Fibroblast of the conjunctiva (primary cell): Measurements from ENCODE around the gene TNRC6C.
"Not testable (repeated sequence)": the region's sequence is repeated elsewhere in the genome, so short reads cannot be mapped to it uniquely, and the experiment has no call there.

ENCODE experiments used
- DNase-seq: peaks from one replicate; pipeline ENCODE4 v3.0.0-alpha.2; 2010; ENCODE audit warnings: low read depth

Gene TNRC6C

GRCh38 chr17:77930780-77931768 is 27.4 kb upstream of the TNRC6C start:
- no peak for DNase-seq

- DNase-seq: no peak
These were observed 24.6 kb upstream of the TNRC6C start for GRCh38 chr17:77933777-77934398.

GRCh38 chr17:77935121-77935571 is 23.4 kb upstream of the TNRC6C start:
- DNase-seq: no peak

- not testable (repeated sequence) for DNase-seq
These were observed 22.8 kb upstream of the TNRC6C start for GRCh38 chr17:77935744-77936143.

- no peak for DNase-seq
These were observed 21.6 kb upstream of the TNRC6C start for GRCh38 chr17:77936881-77937280.

GRCh38 chr17:77941004-77941403 is 17.5 kb upstream of the TNRC6C start:
- DNase-seq: no peak

- DNase-seq: no peak
These were observed 16.2 kb upstream of the TNRC6C start for GRCh38 chr17:77942112-77942988.

GRCh38 chr17:77943971-77944370 is 14.5 kb upstream of the TNRC6C start:
- DNase-seq: no peak

GRCh38 chr17:77944390-77945222 is 13.9 kb upstream of the TNRC6C start:
- DNase-seq: no peak

- no peak for DNase-seq
These were observed 11.4 kb upstream of the TNRC6C start for GRCh38 chr17:77946900-77947645.

GRCh38 chr17:77948690-77949114 is 9.8 kb upstream of the TNRC6C start:
- DNase-seq: no peak

GRCh38 chr17:77951123-77951522 is 7.4 kb upstream of the TNRC6C start:
- DNase-seq: no peak

GRCh38 chr17:77952368-77952767 is 6.1 kb upstream of the TNRC6C start:
- no peak for DNase-seq

- DNase-seq: no peak
These were observed 1.2 kb upstream of the TNRC6C start for GRCh38 chr17:77957235-77957856.

GRCh38 chr17:77958716-77959125 is 218 bp downstream of the TNRC6C start:
- no peak for DNase-seq

- DNase-seq: no peak
These were observed 823 bp downstream of the TNRC6C start for GRCh38 chr17:77959126-77959925.

GRCh38 chr17:77959926-77960521 is 1.5 kb downstream of the TNRC6C start:
- DNase-seq: no peak

- DNase-seq: no peak
These were observed 3.2 kb downstream of the TNRC6C start for GRCh38 chr17:77961741-77962140.

- no peak for DNase-seq
These were observed 3.8 kb downstream of the TNRC6C start for GRCh38 chr17:77962348-77962747.
